Stimulated activated CD8-positive, alpha-beta memory T cell treated with anti-CD3 and anti-CD28 coated beads, Interleukin-4, amount 100 ng/mL, for 48 hours (primary cell): ENCODE data around the gene PLEKHJ1.
"Not testable (repeated sequence)": the region's sequence is repeated elsewhere in the genome, so short reads cannot be mapped to it uniquely, and the experiment has no call there.

Source experiments
- DNase-seq: peaks from one replicate; pipeline ENCODE4 v3.0.0-alpha.2; 2020

The PLEKHJ1 gene, protein sequence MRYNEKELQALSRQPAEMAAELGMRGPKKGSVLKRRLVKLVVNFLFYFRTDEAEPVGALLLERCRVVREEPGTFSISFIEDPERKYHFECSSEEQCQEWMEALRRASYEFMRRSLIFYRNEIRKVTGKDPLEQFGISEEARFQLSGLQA

DNA sequence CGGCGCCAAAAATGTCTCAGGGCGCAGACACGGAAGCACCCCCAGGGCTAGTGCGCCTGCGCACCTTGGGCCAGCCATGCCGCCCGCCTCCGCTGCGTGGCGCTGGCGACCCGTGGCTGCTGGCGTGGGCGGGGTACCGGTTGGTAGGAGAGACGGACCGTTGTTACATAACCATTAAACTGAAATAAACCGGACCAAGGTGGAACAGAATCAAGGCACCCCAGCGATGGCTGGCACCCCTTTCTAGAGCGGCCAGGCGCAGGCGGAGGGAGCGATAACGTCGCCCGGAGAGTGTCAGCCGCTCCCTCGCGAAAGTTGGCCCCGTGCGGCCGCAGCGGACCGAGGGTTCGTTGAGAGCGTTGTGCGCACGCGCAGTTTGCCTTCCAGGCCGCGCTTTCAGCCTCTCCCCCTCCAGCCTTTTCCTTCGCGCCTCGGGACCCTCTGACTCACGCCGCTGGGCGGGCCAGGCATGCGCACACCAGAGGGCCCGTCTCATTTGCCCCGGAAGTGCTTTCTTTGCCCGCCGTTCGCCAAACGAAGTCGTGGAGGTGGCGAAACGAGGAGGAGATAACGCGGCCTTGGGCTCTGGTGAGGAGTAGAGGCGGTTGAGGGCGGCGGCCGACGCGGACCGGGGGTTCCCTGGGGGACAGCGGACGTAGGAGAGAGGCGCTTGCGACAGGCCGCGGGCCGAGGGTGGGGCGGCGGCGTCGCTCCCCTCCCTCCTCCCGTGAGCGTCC lies at the start of gene PLEKHJ1, which contains the start of gene SF3A2:
Gene PLEKHJ1 (minus strand): TSS at position 16 of the 737 bp plus-strand sequence. CDS start 81 bp downstream, outside the sequence.
Gene SF3A2 (plus strand): TSS at position 511 of the 737 bp plus-strand sequence. CDS start 6,595 bp downstream, outside the sequence.
- peak; percentile 99 for DNase-seq

DNA sequence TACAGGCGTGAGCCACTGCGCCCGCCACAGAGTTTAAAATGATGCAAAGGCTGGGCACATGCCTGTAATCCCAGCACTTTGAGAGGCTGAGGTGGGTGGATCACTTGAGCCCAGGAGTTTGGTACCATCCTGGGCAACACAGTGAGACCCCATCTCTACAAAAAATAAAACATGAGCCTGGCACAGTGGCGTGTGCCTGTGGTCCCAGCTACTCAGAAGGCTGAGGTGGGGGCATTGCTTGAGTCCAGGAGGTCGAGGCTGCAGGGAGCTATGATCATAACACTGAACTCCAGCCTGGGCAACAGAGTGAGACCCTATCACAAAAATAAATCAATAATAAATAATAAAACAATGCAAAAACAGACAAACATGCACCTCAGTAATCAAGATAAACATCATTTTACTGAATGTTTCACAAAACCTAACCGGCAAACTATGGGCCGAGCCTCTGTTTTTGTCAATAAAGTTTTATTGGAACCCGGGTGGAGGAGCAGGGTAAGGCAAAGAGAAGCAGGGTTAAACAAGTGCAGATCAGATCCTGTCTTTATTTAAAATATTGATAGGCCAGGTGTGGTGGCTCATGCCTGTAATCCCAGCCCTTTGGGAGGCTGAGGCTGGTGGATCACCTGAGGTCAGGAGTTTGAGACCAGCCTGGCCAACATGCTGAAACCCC lies 47.8 kb upstream of the PLEKHJ1 start:
- no peak for DNase-seq

DNA sequence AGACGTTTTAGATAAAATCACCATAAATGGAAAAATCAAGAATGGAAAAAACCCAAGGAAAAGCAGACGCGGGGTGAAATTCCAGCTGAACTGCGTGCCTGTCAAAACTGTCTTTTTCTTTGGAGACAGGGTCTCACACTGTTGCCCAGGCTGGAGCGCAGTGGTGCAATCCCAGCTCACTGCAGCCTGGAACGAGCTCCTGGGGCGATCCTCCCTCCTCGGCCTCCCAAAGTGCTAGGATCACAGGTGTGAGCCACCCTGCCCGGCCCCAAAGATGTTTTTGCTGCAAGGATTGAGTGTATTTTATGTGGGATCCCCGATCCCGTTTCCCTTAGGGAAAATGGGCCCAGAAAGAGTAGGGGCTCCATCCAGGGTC lies 46.7 kb upstream of the PLEKHJ1 start:
- DNase-seq = no peak

DNA sequence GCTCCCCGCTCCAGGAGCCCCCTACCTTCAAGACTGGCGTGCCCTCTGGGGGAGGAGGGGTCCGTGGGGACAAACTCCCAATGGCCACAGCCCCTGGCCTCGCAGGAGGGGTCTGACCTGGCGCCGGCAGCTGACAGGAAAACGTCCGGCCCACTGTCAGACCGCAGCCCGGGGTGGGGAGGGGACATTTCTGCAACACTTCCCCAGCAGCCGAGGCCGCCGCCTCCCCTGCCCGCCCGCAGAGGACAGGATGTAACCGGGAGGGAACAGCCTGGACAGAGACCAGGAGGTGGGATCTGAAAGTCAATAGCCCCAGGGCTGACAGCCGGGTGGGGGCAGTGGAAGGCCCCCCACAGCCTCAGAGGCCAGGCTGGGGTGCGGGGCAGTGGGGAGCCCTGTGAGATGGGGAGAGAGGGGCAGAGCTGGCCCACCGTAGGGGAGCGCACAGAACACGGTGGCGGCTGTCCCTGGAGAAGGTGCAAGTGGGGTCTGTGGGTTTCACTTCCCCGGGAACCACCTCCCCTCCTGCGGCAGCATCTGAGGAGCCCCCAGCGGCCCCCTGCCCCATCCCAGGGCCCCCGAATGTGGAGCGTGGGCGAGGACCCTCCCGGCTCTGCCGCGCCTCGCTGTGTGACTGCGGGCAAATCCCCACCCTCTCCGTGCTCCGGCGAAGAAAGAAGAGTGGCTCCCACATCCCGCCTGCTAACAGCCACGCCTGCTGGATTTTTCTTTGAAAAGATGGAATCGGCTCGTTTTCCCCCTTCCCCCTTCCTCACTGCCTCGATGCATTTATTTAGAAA lies 46.1 kb upstream of the PLEKHJ1 start, which contains the start of gene PEAK3:
Gene PEAK3 (minus strand): TSS at position 114 of the 800 bp plus-strand sequence. CDS start 1,244 bp downstream, outside the sequence.
- peak; percentile 54 for DNase-seq

DNA sequence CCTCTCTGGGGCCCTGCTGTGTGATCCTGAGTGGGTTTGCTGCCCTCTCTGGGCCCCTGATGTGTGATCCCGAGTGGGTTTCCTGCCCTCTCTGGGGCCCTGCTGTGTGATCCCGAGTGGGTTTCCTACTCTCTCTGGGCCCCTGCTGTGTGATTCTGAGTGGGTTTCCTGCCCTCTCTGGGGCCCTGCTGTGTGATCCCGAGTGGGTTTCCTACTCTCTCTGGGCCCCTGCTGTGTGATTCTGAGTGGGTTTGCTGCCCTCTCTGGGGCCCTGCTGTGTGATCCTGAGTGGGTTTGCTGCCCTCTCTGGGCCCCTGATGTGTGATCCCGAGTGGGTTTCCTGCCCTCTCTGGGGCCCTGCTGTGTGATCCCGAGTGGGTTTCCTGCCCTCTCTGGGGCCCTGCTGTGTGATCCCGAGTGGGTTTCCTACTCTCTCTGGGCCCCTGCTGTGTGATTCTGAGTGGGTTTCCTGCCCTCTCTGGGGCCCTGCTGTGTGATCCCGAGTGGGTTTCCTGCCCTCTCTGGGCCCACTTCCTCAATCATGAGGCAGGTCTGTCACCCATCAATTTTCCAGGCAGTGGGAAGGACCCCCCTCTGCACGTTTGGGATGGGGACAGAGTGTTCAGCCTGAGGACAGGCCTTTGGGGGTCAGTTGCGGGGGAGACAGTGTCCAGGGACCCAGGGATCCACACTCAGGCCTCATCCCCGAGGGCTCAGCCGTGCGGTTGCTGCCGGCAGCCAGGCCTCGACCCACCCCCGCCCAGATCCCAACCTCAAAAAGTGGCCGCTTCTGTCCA lies 45.3 kb upstream of the PLEKHJ1 start:
- not testable (repeated sequence) for DNase-seq

DNA sequence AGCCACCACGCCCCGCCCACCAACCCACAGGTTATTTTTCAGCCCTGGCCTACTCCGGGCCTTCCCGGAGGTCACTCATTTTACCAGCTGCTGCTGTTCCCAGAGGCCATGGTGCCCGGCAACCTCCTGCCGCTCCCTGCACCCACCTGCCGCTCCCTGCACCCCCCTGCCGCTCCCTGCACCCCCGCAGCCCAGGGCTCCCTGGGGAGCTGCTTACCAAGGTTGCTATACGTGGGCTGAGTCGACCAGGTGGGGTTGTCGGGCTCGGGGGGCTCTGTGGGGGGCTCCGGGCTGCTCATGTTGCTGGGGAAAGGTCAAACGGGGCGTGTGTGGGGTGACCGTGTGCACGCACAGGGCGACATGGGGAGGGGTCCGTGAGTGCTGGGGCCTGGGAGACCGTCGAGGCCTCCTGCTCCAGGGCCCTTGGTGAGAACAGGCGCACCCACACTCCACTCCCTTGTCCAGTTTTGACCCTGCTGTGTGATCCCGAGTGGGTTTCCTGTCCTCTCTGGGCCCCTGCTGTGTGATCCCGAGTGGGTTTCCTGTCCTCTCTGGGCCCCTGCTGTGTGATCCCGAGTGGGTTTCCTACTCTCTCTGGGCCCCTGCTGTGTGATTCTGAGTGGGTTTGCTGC lies 44.6 kb upstream of the PLEKHJ1 start:
- DNase-seq = no peak

DNA sequence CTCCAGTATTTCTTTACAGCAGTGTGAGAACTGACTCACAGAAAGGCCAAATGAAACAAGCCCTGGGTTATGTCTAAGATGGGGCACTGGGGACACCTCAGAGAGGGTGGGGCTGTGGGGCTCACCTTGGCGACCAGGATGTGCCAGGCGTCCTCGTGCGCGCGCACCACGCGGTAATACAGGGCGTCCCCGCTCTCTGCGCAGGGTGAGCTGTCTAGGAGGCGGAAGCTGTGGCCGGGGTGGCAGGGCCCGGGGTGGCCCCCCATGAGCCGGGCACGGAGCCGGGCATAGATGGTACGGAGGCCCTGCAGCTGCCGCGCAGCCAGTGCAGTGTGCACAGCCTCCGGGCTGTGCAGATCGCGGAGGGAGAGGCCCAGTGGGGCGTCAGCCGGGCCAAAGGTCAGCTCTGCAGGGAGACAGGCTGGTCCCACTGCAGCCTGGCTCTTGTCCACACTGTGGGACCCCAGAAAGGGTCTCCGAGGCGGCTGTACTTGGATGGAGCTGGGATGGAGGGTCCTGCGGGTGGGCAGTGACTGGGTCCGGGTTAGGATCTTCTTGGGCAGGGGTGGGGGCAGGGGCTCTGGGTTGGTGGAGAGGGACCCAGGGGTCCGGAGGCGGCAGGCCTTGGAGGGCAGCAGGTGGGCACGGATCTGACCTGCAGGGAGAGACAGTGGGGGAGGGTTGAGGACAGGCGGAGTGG lies 42.5 kb upstream of the PLEKHJ1 start:
- no peak for DNase-seq

DNA sequence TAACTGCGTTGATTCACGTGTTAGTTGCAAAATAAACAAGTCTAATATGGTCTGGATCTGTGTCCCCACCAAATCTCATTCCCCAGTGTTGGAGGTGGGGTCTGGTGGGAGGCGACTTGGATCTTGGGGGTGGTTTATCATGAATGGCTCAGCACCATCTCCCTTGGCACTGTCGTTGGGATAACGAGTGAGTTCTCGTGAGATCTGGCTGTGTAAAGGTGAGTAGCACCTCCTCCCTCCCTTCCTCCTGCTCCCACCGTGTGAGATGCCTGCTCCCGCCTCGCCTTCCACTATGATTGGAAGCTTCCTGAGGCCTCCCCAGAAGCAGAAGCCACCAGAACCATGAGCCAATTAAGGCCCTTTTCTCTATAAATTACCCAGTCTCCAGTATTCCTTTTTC lies 41.0 kb upstream of the PLEKHJ1 start:
- DNase-seq = no peak

DNA sequence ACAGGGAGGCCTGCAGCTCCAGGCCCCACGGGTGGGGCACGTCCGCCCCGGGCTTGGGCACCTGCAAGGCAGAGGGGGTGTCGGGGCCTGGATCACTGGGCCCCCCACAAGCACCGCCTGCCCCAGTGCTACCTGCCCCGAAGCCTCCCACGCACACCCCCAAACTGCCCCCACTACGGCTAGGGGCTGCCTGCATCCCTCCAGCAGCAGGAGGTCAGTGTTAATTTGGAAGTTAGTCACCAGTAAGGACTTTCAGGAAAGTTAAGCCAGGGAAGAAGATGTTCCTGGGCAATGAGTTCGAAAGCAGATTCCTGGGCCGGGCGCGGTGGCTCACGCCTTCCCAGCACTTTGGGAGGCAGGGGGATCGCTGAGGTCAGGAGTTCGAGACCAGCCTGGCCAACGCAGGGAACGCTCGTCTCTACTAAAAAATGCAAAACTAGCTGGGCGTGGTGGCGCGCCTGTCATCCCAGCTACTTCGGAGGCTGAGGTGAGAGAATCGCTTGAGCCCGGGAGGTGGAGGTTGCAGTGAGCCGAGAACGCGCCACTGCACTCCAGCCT lies 40.4 kb upstream of the PLEKHJ1 start:
- DNase-seq = no peak

DNA sequence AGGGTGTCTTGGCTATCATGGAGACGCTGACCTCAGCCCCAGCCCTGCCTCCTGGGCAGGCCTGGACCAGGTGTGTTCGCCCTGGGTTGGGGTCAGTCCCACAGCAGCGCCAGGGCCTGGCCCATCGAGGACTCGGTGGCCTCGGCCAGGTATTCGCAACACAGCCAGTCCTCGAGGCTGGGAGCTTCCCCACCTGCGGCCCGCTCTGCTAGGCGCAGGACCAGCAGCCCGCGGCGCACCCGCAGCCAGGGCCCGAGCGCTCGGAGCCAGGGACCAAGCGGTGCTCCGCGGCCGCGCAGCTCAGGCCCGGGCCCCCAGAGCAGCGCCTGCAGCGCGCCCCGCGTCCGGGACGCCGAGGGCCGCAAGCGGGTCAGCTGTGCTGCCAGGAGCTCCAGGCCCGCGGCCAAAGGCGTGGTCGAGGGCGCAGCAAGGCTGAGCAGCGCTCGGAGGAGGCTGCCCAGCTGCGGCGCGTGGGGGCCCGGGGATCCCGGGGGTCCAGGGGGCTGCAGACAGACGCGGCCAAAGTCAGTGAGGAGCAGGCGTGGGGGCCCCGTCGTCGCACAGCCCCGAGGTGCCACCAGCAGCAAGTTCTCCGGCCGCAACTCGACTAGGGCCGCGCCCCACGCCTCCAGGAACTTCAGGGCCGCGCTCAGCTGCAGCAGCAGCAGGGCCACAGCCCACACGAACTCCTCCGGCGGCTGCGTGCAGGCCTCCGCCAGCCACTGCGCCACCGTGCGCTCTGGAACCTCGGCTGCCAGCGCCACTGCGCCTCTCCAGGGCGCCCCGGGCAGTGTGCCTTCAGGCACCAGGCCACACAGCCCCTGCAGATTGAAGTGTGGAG lies 39.7 kb upstream of the PLEKHJ1 start:
- DNase-seq = no peak

DNA sequence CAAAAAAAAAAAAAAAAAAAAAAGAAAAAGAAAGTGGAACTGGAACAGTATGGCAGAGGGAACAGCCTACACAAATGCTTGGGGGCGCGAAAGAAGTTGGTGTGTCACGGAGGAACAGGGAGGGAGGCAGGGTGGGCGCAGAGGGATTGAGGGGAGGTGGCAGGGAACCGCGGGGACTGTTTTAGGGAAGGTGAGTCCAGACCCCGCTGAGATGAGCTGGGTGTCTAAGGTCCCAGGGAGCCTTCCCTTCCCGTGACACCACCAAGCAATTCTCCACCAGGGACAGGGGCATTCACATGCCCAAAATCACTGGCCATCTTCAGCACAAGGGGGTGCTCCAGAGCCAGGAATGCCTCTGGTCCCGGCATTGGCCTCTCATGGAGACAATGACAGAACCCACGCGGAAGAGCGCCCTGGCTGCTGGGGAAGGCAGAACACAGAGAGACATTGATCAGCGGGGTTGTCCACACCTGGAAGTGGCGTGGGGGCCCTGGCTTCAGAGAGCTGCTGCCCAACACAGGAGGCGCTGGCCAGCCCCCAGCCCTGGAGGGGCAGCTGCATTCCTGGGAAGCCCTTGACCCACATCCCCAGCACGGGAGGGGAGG lies 38.9 kb upstream of the PLEKHJ1 start:
- DNase-seq = peak; percentile 53

DNA sequence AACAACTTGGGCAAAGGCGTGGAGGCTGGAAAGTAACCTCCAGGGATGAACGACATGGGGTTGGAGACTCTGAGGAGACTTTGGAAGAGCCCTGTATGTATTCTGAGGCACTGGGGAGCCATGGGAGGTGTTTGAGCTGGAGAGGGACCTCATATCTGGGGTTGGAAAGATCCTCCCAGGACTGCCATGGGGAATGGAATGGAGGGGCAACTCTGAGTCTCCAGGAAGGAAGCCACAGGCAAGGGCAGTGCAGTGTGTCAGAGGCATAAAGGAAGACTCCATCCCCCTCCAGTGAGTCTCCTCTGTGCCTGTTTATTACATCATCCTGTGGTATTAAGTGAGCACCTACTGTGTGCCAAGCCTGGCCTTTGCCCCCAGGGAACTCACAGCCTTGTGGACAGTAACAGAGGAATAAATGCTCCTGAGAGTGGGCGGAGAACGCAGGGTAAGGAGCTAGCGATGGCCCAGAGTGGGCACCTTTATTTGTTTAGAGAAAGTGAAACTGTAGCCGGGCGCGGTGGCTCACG lies 38.1 kb upstream of the PLEKHJ1 start:
- DNase-seq = no peak

DNA sequence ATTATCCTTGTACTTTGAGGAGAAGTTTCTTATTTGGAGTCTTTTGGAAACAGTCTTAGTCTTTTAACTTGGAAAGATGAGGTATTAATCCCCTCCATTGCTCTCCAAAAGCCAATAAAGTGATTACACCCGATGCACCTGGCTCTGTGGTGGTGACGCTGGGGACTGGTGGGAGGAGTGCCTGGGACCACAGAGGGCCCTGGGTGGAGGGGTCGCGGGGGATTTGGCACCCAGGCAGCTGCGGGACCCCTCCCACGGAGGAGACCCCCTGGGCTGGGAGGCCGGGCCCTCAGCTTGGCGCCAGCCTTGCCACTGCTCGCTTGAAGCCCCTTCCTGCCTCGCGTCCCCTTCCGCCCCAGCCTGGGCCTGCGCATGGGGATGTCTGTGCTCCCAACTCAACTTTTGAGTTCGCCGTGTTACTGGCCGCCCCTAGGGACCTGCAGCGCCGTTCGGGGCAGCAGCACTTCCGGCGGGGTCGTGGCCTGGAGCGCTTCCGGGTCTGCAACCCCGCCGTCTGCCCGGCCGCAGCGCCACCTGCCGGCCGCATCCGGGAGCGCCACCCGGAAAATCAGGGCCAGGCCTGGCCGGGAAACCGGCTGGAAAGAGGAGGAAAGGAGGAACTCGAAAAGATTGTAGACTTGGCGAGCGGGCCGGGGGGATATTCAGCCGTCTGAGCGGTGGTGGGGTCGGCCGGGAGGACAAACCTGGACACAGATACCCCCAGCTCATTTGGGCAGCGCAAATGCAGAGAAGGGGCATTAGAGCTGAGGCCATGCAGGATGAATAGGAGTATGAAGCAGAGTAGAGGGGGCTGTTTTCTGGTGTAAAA lies 37.4 kb upstream of the PLEKHJ1 start:
- peak; percentile 87 for DNase-seq

DNA sequence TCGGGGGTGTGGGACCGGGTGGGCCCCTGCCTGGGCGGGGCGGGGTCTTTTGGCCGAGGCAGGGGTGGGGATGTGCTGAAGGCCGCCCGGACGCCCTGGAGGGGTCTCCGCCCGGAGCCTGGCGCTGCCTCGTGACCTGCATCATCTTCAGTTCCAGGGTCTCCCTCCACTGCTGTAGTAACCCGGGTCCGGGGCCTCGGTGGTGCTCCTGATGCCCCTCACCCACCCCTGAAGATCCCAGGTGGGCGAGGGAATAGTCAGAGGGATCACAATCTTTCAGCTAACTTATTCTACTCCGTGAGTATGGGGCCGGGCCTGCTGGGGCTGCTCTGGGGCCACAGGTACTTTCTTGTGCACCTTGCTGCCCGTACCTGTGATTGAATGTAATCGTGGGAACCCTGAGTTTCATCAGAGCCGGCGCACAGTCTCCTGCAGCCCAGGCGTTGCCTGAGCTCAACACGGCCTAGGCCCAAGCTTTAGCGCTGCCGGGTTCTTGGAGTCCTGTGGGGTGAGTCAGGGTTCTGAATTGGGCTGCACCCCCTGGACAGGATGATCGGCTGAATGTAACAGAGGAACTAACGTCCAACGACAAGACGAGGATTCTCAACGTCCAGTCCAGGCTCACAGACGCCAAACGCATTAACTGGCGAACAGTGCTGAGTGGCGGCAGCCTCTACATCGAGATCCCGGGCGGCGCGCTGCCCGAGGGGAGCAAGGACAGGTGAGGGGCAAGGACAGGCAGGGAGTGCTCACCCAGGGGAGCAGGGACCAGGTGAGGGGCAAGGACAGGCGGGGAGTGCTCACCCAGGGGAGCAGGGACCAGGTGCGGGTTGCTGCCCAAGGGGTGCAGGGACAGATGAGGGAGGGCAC lies 35.3 kb upstream of the PLEKHJ1 start:
- peak; percentile 39 for DNase-seq

DNA sequence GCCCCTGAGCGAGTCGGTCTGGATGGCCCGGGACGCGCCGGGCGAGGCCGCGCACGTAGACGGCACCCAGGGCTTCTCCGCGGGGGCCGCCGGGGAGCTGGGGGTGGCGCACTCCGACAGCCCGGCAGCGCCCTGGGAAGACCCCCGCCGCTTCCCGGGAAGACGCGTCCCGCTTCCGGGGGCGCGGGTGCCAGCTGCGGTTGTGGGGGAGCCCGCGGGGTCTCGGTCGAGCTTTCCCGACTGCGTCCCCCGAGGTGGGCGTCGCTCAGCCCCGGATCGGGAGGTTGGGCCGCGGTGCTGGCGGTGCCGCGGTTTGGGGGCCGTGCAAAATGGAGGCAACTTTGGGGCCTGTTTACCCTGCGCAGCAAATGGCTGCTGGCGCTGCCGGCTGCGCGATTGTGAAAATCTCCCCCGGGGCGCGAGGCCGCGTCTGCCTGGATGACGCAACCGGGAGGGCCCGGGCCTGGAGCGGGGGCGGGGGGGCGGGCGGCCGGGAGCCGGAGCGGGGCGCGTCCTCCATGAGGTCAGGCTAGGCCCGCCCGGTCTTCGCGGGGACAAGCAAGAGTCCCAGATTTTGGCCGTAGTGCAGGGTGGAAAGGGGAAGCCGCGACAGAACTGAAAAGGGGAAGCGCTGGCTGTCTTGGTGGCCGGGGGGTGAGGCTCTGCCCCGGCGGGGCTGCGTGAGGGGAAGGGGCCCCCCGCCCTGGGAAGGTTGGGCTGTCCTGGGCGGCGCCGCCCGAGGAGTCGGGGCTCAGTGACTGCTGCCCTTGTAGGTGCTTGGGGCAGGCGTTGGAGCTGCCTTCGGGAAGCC lies 34.5 kb upstream of the PLEKHJ1 start:
- peak; percentile 83 for DNase-seq

DNA sequence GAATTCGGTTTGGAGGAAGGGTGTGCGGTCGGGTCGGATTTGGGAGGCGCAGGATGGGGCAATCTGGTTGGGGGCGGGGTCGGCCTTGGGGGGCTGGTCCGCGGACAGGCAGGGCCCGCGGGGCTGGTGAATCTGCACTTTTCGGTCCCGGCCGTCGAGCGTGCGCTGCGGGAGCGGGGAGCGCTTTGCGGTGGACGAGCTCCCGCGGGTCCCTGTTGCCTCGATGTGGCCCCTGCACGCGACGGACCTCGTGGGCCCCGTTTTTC lies 34.0 kb upstream of the PLEKHJ1 start:
- DNase-seq = peak; percentile 60
